Erythroblast (primary cell): Measurements from ENCODE around the gene SLC25A26.

Source experiments
- GATA1 ChIP-seq: IDR thresholded peaks from 2 replicates; pipeline ENCODE4 v1.6.1; 2011; ENCODE audit warnings: low read depth, mild to moderate bottlenecking, control low read depth, low read length, moderate library complexity
- POLR2A ChIP-seq: IDR thresholded peaks from 2 replicates; pipeline ENCODE4 v1.6.1; 2011; ENCODE audit warnings: mild to moderate bottlenecking, low read length

DNA sequence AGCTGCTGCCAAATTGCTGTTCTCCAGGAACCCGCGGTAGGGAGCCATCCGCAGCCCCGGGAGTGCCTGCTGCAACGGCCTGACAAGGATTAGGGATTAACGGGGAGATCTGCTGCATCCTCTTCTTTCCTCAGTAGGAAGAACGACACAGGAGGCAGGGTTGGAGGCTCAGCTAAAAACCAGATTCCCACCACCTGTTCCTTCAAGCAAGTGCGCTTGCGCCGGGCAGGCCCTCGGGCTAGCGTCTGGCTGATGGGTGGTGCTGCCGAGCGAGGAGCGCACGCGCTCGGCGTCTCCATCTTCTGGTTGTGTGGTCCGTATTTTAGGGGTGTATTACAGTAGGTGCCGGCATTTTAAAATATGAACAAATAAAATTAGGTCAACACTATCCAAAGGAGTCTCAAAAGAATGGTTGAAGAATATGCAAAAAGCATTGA, 25.4 kb upstream of the SLC25A26 start:
- TF ChIP-seq POLR2A (no peak), GATA1 (no peak)
